ENCODE data around the gene SLC26A6. TPM values are rescaled to one million over a fixed set of nuclear protein-coding genes. Genes with fewer than 3 reads are reported as not detected.

Gene SLC26A6
- total RNA-seq, 2 donors from 2014 or later = 94.9 to 112 TPM

DNA sequence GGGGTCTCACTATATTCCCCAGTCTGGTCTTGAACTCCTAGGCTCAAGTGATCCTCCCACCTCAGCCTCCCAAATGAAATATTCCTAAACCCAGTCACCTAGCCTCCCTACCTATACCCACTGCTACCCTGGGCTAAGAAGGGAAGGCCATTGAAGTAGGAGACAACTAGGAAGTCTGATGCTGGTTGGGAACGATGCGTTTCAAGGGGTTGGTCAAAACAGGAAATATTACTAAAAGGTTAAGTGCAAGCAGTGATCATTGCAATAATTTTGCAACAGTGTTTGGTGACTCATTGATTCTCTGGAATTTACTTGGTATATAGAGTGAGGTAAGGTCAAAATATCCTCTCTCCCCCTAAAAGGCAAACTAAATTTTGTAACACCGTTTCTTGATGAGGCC lies 21.2 kb downstream of the SLC26A6 start:
- TF ChIP-seq, protein P1, sequence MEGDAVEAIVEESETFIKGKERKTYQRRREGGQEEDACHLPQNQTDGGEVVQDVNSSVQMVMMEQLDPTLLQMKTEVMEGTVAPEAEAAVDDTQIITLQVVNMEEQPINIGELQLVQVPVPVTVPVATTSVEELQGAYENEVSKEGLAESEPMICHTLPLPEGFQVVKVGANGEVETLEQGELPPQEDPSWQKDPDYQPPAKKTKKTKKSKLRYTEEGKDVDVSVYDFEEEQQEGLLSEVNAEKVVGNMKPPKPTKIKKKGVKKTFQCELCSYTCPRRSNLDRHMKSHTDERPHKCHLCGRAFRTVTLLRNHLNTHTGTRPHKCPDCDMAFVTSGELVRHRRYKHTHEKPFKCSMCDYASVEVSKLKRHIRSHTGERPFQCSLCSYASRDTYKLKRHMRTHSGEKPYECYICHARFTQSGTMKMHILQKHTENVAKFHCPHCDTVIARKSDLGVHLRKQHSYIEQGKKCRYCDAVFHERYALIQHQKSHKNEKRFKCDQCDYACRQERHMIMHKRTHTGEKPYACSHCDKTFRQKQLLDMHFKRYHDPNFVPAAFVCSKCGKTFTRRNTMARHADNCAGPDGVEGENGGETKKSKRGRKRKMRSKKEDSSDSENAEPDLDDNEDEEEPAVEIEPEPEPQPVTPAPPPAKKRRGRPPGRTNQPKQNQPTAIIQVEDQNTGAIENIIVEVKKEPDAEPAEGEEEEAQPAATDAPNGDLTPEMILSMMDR (IDR thresholded peaks at IDR 0.05) = no peak
- Histone ChIP-seq H3K4me3 (no peak overlapping the region), H3K9ac (ENCODE audit: low read depth in 2 of 2, low read length in 2 of 2) (no peak overlapping the region), H3K27me3 (no peaks in the 10 kb centered on the region), H3K27ac (no peak overlapping the region), H3K36me3 (no peaks in the 10 kb centered on the region), H3K4me1 (peaks cover 2% of the 10 kb centered on the region), H3K9me3 (peaks cover 4% of the 10 kb centered on the region)
- DNase-seq = no peak
- intact Hi-C loops (cut with DNase I) = no loop called here

GRCh38 chr3:48612309-48612708 lies 23.0 kb downstream of the SLC26A6 start:
- Histone ChIP-seq H3K27me3 (no peaks in the 10 kb centered on the region), H3K27ac (no peak overlapping the region), H3K36me3 (no peaks in the 10 kb centered on the region), H3K4me3 (no peak overlapping the region), H3K9me3 (peaks cover under 1% of the 10 kb centered on the region), H3K9ac (ENCODE audit: low read depth in 2 of 2, low read length in 2 of 2) (no peak overlapping the region), H3K4me1 (no peaks in the 10 kb centered on the region)
- intact Hi-C loops (cut with DNase I) = no loop called here
- DNase-seq = no peak
- TF ChIP-seq, protein P1 (IDR thresholded peaks at IDR 0.05) = no peak

DNA sequence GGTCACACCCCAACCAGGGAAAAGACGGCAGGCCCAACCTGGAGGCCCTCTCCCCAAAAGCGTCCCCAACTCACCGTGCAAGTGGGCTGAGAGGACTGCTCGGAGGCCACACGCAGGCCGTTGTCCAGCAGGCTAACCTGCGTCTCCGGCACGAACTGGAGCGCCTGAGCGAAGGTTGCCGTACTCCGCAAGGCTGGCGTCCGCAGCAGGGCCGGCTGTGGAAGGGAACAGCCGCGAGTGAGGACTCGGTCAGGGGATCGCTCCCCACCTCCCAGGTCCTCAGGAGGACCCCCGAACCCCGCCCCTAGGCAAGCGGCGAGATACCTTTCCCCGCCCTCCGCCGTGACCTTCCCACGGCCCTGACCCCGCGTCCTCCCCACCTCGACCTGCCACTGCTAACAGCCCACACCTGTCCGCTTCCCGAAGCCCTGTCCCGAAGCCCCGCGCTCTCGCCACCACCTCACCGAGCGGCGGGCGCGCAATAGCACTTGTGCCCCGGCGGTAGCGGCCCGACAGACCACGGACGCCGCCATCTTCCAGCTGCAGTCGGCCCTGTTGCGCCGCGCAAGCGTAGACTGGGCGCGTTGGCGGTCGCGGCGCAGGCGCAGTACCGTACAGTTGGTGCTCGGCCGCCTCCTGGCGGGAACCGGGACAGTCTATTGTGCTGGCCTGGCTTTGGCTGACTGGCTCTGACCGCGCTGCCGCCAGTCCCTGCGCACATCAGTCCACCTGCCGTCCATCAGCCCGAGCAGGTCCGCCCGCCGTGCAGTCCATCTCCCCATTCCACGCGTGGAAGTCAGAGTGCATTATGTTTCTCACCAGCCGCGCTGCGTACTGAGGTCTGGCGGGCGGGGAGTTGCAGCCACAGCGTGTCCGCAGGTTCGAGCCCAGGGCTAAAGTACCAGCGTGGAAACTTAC lies 25.9 kb downstream of the SLC26A6 start, which contains the start of gene UQCRC1:
Gene UQCRC1 (minus strand): TSS at position 559 of the 918 bp plus-strand sequence. CDS start 26 bp downstream, at position 533.
- H3K27me3 ChIP-seq = no peaks in the 10 kb centered on the region
- no peaks in the 10 kb centered on the region for H3K4me1 ChIP-seq
- H3K4me3 ChIP-seq = peak within 1 kb of the TSS; percentile 75
- peak within 1 kb of the TSS; percentile 64 for H3K27ac ChIP-seq
- peaks cover 14% of the 10 kb centered on the region for H3K36me3 ChIP-seq
- peak; percentile 92 for DNase-seq
- intact Hi-C loops (cut with DNase I) = loop anchor here (2.0 kb wide), 1 partner anchor 45 kb away; no protein-coding TSS in a partner anchor
- no peaks in the 10 kb centered on the region for H3K9me3 ChIP-seq
- peak within 1 kb of the TSS; percentile 92 to 98 for H3K9ac ChIP-seq (ENCODE audit: low read depth in 2 of 2, low read length in 2 of 2)
- TF ChIP-seq, protein P1 (IDR thresholded peaks at IDR 0.05) = peak; percentile 45

DNA sequence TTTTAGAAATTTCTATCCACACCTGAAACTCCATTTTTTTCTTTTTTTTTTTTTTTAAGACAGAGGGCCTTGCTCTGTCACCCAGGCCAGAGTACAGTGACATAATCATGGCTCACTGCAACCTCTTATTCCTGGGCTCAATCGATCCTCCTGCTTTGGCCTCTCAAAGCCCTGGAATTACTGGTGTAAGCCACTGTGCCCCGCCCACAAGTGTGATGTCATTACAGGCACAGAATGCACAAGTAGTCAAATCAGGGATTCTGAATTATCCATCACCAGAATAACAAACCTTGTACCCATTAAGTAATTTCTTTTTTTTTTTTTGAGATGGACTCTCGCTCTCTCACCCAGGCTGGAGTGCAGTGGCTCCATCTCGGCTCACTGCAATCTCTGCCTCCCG lies 27.7 kb downstream of the SLC26A6 start:
- no peak for DNase-seq
- intact Hi-C loops (cut with DNase I) = no loop called here
- Histone ChIP-seq H3K4me1 (no peaks in the 10 kb centered on the region), H3K36me3 (peaks cover 31% of the 10 kb centered on the region), H3K4me3 (no peak overlapping the region), H3K27me3 (no peaks in the 10 kb centered on the region), H3K9ac (ENCODE audit: low read depth in 2 of 2, low read length in 2 of 2) (no peak overlapping the region), H3K9me3 (no peaks in the 10 kb centered on the region), H3K27ac (no peak overlapping the region)
- TF ChIP-seq, protein P1 (IDR thresholded peaks at IDR 0.05) = no peak

- H3K4me1 ChIP-seq = peaks cover 7% of the 10 kb centered on the region
- no peak overlapping the region for H3K27ac ChIP-seq
- TF ChIP-seq, protein P1 (IDR thresholded peaks at IDR 0.05) = no peak
- H3K27me3 ChIP-seq = no peaks in the 10 kb centered on the region
- intact Hi-C loops (cut with DNase I) = no loop called here
- H3K9ac ChIP-seq (ENCODE audit: low read depth in 2 of 2, low read length in 2 of 2) = no peak overlapping the region
- no peak for DNase-seq
- H3K4me3 ChIP-seq = no peak overlapping the region
- peaks cover 51% of the 10 kb centered on the region for H3K36me3 ChIP-seq
- no peaks in the 10 kb centered on the region for H3K9me3 ChIP-seq
These were observed 33.7 kb downstream of the SLC26A6 start for GRCh38 chr3:48601622-48601994.

All from colonic mucosa (tissue), 4 donors.